GM19395 (cell line): ENCODE data around the gene RASA3.
"Not testable (repeated sequence)": the region's sequence is repeated elsewhere in the genome, so short reads cannot be mapped to it uniquely, and the experiment has no call there.

Experiments
- ATAC-seq: cut with Tn5 transposase; IDR thresholded peaks from one replicate; pipeline ENCODE4 v1.9.1; 2021; ENCODE audit warnings: mild to moderate bottlenecking, moderate library complexity; ENCODE audit not compliant: unreplicated experiment

Gene RASA3

DNA sequence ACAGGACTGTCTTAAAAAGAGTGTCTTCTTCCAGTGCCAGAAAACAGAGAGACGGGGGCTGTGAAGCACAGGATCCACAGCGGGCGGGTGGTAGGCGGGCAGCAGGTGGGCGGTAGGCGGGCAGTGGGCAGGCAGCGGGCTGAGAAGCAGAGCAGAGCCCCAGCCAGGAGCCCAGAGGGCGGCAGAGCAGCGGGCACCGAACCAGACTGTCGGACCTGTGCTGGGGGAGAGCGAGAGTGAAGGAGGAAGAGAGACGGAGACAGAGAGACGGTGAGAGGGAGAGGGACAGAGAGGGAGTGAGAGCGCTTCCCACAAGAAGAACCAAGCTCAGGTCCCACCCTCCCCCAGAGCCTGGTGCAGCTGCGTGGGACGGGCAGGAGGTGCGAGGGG, 30.3 kb downstream of the RASA3 start:
- ATAC-seq = no peak

DNA sequence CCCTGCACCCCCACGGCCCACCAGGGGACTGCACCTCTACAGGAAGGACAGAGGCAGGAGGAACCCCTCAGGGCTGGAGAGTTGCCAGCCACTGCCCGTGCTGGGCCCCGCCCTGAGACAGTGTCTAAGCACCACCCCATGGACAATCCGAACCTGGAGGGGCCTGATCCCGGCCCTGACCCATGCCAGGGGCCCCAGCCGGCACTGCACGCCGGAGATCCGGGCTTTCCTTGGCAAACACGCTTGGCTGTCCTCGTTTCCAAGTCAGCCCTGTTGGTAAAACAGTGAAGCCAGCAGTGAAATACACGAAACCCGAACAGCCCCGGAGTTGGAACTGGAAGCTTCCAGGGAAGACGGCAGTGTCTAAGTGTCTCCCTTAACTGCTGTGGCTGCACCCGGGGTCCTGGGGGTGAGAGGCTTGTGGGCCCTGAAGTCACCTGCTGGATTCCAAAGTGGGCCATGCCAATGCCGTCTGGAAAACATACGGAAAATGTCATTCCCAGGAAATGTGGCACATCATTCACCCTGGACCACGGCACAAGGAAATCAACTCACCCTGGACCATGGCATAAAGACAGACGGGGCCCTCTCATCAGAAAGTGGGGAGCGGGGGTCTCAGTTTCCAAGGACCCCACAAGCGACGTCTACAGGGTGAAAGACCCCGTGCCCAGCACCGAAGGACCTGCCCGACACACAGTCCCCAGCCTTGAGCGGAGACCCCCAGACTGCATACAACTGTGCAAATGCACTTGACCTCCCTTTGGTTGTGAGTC, 30.9 kb downstream of the RASA3 start:
- no peak for ATAC-seq

DNA sequence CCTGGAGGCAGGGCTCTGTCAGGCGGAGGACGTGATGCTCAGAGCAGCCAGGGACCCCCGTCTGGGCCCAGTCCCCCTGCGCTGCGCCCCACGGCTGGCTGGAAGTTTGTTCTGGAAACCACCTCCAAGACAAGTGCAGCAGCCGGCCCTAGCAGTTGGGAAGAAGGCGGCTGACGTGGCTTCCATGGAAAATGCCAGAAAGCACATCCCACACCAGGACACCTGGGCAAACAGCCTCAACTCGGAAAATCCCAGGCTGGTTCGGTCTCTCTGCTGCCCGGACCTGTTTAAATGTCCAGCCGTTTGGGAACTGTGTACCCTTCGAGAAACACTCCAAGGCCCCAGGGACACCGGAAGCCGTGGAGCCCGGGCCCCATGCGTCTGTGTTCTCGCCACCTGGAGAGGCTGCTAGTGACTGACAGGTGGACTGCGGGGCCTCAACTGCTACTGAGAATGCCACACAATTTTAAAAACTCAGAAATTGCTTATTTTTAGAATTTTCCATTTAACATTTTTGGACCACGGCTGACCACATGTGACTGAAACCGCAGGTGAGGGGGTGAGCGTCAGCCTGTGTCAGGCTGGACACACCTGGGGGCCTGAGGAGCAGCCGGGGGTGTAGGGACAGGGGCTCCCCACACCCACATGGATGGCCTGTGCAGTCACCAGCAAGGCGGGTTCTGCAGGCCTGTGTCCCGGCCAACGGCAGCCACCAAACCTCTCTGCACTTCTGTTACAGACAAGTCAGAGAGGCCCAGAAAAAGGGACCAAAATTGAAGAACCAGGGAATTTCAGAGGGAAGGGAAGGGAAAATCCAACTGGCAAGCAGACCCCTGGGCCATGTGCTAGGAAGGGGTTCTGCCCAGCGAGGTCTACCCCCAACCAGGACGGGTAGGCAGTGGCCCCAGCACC, 31.7 kb downstream of the RASA3 start:
- ATAC-seq = no peak

DNA sequence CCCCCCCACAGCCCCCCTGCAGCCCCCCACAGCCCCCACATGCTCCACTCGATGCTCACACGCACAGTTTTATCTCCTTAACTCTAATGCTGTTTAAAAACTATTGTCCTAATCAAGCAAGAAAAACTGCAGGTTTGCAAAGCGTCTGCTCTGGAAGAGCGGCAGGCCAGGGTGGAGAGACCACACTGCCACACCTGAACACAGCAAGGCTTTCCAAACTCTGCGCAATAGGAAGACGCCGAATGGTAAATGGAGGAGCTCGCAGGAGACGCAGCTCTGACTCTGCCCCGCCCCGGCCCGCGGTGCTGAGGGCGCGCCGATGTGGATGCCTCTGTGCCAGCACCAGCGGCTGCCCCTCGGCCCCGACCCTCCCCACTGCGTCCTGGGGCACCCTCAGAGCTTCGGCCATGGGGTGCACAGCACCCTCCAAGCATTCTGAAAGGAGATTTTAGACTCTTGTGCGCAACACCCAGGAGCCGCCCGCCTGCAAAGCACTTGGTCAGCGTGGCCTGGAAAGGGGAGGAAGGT, 32.4 kb downstream of the RASA3 start:
- ATAC-seq = no peak

DNA sequence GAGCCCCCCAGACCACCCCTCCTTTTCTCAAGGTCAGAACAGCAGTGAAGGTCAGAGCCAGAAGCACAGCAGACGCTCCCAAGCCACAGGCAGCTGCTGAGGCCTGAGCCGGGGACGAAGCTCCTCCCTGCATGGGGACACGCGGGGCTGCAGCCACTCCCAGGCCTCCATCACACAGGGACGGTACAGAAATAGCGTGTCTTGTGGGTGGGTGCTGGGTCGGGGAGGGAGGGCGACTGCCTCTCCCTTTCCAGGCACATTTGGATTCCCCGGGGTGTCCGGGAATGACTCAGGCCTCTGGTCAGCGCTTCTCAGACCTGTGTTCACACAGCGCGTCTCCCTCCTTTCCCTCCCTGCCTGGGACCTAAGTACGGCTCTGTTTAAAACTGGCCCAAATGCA, 33.2 kb downstream of the RASA3 start:
- ATAC-seq = no peak

DNA sequence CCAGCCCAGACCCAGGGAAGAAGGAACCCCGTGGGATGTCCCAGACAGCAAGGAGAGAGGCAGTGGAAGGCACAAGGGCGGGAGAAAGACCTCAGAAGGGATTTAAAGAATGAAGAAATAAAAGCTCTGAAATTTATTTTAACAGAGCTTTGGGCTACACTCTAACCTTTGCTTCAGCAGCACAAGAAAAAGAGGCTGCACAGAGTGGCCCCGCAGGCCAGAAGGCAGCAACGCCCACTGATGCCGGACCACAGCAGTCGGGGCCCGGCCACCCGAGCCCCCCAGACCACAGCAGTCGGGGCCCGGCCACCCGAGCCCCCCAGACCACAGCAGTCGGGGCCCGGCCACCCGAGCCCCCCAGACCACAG, 33.8 kb downstream of the RASA3 start:
- ATAC-seq = not testable (repeated sequence)

DNA sequence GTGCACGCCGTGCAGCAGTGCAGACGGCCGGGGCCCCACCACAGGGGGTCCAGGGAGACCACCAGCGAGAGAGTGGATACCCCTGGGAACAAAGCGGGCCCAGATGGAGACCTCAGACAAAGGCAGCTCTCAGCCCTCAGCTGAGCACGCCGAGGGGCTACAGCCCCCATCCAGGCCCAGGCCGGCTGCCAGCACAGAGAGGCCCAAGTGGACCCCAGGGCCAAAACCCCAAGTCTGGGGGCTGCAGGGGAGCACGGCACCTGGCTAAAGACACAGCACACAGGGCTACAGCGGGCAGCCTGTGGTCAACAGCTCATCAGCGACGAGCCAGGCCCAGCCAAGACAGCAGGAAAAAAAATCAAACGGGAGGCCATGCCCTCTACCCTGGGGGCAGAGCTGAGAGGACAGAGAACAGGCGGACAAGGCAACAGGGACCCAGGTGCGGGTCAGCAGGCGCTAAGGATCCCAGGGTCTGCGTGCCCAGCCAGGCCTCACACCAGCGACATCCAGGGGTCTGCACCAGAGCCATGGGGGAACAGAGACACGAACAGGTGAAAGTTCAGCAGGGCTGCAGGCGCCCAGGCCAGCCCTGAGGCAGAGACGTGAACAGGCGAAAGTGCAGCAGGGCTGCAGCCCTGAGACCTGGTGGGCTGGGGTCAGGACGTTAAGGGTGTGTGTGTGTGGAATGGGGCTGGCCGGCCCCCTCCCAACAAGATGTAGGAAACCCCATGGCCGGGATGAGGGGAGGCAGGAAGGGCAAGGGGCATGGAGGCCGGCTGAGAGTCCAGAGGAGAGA, 34.3 kb downstream of the RASA3 start:
- ATAC-seq = no peak

DNA sequence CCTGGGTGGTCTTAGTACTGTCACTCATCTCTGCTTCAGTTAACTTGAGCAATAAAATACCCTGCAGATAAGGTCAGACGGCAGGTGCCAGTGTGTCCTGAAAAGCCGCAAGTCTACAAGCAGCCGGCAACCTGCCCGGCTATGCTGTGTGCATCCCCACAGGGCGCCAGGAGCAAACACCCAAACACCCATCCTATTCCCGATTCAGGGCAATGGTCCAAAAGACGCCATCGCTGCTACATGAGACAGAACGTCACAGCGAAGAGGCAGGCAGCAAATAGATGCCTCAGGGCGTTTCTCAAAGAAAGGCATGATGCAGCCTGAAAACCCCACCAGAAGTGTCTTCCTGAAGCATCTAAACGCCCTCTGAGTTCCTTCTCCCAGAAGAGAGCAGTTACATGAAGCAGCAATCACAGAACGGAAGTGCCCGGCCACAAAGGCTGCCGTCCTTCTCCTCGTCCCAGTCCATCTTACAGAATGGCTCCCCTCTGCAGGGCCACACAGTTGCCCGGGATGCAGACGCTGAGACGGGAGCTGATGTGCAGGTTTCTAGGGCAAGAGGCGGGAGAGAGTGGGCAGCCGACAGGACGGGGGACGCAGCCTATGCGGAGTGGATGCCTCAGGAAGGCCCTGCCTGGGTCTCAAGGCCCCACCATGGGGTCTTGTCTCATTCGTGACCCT, 35.1 kb downstream of the RASA3 start:
- ATAC-seq = no peak

DNA sequence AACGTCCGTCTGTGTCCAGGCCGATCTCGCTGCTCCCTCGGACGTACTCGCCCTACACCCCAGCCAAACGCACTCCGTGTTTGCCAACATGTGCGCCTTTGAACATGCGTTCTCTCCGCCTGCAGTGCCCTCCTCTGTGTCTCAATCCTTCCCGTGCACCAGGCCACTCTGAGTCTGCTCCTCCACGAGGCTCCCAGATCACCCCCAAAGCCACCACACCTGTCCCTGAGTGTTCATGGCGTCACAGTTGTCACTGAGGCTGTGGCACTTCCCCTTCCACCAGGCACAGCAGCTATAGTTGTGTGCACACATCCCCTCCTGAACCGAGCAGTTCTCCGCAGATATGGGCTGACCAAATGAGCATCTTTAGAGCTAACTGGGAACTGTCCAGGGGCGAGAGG, 35.6 kb downstream of the RASA3 start:
- ATAC-seq = no peak

DNA sequence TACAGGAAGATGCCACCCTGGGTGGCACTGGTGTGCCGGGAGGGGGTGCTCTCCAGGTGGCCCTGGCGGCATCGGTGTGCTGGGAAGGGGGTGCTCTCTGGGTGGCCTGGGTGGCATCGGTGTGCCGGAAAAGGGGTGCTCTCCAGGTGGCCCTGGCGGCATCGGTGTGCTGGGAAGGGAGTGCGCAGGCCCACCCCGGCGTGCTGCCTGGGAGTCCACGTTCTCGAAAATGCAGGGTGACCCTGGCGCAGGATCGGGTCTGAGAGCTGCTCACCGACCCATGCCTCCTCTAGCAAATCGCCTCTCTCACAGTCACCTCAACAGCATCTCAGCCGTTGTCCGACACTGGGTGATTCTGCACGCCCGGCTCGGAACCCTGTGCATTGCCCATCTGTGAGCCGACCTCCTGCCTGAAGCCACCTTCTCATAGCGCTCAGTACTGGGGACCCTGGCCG, 36.4 kb downstream of the RASA3 start:
- ATAC-seq = no peak

DNA sequence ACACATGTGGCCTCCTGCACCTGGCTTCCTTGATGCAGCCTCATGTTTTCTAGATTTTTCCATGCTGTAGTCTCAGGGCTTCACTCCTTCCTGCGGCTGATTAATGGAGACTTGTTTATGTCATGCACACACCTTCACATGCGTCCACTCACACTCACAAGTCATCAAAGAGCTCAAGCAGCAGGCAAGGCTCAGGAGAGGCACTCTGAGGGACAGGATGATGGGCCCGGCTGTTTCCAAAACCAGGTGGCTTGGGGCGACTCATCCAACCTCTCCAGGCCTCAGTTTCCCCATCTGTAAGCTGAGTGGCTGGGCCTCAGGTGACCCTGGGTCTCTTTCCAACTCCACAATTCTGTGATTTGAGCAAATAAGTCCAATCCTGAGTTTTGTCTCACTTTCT, 36.9 kb downstream of the RASA3 start:
- no peak for ATAC-seq

DNA sequence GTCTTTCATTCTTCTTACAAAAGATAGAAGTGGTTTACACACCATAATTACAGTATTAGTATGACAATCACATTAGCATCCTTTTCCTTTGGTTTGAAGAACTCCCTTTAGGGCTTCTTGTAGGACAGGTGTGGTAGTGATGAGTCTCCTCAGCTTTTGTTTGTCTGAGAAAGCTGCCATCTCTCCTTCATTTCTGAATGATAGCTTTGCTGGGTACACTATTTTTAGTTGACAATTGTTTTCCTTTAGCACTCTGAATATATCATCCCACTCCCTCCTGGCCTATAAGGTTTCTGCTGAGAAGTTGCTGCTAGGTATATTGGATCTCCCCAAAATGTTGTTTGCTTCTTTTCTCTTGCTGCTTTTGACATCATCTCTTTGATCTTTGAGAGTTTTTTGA, 39.3 kb downstream of the RASA3 start:
- no peak for ATAC-seq

DNA sequence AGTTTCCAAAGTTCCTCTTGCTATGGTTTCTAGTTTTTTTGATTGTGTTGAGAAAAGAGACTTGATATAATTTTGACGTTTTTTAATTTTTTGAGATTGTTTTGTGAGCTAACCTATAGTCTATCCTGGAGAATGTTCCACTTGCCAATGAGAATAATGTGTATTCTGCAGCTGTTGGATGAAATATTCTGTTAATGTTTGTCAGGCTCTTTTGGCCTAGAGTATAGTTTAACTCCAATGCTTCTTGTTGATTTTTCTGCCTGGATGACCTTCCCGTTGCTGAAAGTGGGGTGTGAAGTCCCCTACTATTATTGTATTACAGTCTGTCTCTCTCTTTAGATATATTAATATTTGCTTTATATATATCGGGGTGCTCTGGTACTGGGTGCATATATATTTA, 40.0 kb downstream of the RASA3 start:
- no peak for ATAC-seq

DNA sequence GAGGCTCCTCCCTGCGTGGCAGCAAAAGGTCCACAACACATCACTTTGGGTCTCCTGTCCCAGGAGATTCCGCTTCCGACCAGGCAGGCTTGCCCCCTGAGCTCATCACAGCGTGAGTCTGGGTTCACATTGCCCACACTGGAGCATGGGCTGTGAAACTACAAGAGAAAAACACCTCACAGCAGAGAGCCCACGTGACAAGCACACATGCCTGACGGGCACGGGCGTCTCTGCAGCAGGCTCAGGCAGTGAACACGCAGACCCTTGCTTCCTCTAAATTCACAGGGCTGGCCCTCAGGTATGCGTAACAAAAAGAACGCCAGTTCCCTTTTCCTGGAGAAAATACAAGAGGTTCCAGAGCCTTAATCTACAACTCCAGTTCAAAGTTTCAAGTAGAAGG, 41.9 kb downstream of the RASA3 start:
- ATAC-seq = no peak

DNA sequence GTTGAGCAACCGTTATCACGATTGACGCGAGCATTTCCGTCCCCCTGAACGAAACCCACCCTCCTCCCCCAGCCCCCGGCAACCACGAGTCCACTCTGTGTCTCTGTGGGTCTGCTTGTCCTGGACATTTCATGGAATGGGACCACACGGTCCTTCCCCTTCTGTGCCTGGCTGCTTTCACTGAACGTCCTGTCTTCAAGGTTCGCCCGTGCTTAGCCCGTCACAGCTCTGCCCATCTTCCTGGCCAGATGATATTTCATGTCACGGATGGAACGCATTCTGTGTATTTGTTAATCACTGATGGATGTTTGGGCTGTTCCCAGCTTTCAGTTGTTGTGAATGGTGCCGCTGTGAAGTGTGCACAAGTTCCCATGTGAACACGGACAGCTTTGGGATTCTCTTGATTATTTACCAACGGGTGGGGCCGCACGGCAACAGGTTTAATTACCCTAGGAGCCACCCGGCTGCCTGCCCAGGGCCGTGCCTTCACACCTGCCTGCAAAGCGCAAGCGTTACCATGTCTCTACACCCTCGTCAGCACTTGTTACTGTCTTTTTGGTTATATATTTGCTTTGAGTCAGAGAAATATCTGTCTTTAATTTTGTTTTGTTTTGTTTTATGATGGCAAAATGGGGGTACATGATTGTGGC, 42.5 kb downstream of the RASA3 start:
- ATAC-seq = no peak

DNA sequence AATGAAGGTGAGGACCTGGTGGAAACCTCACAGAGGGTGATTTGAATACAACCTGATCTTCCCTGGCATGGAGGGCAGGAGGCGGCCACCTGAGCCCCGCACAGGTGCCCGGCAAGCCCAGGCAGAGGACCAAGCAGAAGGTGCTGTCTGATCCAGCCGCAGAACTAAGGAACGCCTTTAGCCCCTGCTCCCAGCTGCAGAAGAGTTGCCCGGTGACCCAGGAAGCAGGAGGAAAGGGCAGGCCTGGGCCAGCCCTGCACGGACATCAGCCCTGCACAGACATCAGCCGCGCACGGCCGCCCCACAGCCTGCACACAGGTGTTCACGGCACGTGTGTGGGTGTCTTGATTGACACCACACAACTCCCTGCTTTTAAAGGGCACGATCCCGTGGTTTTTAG, 43.1 kb downstream of the RASA3 start:
- no peak for ATAC-seq

DNA sequence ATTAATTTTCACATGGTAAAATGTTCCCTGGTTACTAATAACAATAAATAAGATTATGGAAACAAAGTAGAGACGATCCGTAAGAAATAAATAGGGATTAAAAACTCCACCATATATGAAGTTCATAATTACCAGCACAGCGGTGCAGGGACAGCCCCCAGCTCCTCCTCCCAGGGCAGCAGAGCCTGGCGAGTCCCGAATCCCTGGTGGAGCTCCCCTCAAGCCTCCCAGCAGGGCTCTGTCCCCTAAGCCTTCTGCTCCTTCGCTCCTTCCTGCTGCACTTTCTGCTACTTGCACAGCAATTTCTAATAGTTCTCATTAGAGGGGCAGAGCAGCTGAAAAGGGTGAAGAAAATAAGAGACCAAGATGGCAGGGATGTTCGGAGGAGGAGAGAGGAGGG, 43.6 kb downstream of the RASA3 start:
- ATAC-seq = no peak

DNA sequence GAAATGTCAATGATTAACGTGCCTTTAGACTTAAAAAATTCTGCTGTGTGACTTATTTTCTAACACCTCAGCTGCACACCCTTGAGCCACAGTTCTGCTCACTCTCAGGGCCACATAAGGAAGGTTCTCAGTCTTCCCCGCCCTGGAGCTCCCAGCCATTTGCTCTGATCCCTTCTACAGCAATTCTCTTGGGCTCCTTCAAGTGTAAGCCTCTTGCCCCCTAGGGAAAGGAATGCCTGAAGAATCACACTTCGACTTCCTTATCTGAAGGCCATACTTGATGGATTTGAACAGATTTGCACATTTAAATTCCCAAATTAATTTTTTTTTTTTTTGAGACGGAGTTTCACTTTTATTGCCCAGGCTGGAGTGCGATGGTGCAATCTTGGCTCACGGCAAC, 44.2 kb downstream of the RASA3 start:
- no peak for ATAC-seq

DNA sequence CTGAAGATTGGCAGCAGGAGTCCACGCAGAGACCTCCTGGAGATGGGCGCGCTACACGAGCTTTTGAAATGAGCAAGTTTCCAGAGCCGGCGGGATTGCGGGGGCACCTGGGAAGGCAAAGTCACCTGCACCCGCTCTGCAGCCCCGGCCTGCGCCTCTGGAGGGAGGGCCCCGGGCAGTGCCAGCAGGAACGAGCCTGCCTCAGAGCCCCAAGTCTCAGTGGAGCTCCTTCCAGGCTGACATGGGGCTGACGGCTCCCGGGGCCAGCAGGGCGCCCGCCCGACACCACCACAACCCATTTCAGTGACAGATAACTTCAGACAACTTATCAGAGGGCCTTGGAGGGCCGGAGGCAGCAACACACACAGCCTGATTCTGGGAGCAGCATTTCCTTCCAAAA, 45.0 kb downstream of the RASA3 start:
- no peak for ATAC-seq
